ENCODE results near the gene GPR15LG.
A peak's percentile ranks its signal among the peaks of the same experiment; 100 is the strongest.
"Not testable (repeated sequence)": the region's sequence is repeated elsewhere in the genome, so short reads cannot be mapped to it uniquely, and the experiment has no call there.

Gene GPR15LG

DNA sequence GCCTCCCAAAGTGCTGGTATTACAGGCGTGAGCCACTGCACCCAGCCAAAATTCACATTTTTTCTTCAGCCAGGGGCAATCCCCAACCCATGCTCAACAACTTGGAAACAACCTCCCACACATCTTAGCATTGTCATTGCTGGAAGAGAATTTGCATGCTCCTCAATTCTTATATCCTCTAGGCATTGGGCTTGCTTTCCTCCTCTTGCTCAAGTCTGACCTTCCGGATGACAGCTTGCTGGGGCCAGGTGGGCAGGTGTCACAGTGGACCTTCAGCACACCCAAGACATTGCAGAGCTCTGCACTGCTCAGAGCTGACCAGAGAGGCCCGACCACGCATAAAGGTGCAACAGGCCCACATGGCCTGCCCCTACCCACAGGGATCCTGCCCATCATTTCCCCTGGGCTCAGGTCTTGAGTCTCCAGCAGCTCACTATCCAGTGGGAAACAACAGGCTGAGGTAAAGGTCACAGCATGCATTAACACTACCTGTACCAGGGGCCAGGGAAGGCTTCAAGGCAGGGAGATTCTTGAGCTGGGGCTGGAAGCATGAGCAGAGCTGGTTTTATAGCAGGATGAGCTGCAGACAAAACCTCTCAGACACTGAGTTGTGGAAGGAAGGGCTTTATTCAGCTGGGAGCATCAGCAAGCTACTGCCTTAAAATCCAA lies 6.8 kb upstream of the GPR15LG start:
- no peak for DNase-seq (ENCODE audit: low spot score)

DNA sequence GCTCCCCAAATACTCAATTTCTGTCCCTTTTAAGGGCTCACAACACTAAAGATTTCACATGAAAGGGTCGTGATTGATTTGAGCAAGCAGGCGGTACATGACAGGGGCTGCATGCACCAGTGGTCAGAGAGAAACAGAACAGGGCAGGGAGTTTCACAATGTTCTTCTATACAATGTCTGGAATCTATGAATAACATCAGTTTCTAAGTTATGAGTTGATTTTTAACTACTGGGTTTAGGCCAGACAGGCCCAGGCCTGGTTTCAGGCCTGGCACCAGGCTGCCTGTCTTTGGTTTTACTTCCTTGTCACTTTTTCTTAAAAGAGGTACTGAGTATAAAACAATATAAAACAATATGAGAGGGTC lies 6.3 kb upstream of the GPR15LG start:
- not testable (repeated sequence) for DNase-seq (ENCODE audit: low spot score)

DNA sequence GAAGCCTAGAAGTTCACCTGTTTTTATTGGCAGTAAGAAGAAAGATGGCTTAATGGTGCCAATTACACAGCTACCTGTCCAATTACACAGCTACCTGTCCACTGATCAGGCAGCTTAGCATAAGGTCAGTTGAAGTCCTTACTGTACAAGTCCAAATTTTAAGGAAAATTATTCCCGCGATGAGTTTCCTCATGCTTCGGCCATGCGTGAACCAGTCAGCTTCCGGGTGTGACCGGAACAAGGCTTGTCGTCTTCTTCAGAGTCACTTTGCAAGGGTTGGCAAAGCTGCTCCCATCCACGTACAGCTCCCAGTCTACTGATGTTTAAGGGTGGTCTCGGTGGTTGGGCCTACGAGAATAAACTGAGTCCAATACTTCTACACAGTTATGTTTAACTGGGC lies 5.2 kb upstream of the GPR15LG start:
- DNase-seq (ENCODE audit: low spot score): not testable (repeated sequence)

DNA sequence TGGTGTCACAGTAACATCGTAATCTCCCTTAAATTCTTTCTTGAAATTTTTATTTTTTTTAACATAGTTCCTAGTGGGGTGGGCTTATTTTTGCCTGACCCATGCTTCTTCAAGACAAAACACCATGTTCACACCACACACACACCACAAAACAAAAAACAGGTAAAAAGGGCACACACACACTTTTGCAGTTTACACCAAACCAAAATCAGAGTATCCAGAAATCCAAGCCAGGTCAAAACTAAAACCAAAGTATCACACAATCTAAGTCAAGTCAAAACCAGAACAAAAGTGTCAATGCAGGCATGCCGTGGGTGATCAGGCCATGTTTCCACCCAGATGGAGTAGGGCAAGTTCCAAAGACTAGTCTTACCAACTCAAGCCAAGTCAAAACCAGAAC lies 2.4 kb upstream of the GPR15LG start:
- not testable (repeated sequence) for DNase-seq (ENCODE audit: low spot score)

DNA sequence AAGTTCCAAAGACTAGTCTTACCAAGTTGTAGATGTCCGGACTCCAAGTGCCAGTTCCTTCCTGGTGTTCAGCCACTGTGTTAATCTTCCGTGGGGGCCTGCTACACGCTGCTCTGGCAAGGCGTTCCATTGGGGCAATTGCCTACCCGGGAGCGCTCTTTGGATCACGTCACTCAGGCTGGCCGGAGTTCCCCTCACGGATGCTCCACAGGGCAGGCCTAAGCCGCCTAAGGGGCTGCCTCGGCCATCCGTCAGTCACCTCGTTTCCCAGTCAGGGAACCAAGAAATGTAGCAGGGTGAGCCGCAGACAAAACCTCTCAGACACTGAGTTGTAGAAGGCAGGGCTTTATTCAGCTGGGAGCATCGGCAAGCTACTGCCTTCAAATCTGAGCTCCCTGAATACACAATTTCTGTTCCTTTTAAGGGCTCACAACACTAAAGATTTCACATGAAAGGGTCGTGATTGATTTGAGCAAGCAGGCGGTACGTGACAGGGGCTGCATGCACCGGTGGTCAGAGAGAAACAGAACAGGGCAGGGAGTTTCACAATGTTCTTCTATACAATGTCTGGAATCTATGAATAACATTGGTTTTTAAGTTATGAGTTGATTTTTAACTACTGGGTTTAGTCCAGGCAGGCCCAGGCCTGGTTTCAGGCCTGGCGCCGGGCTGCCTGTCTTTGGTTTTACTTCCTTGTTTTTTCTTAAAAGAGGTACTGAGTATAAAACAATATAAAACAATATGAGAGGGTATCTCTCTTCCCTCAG lies 1.7 kb upstream of the GPR15LG start:
- not testable (repeated sequence) for DNase-seq (ENCODE audit: low spot score)

DNA sequence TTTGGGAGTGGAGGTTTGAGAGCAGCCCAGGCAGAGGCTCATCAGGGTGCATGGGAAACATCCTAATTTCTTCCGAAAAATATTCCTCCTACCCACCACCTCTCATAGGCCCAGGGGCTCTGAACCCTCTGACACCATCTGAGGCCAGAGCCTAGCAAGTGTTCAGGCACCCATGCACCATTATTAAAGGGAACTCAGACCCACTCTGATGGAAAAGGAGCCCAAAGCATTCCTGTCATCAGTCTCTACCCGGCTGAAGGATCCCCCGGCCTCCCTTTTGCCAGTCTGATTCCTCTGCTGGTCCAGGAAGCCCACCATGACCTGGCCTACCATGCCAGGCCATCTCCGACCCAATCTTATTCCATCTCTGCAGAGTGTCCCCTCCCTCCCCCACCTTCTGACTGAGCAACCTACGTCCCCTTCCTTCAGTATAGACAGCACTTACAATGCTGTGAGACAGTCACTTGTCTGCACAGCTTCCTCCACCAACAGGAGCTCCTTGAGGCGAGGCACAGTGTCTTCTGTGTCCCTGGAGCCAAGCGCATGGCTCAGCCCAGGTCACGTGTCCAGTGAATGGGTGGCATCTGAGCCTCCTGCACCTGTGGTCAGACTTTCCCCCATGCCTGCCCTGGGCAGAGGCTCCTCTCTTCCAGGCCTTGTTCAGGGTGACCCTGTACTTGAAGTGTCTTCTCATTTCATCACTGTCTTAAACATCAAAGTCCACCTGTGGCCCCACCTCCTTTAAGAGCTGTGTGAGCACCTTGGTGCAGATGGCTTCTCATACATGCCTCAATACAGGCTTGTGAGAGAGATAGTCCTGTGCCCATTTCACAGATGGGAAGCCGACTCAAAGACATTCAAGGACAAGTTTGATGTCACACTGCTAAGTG lies 889 bp upstream of the GPR15LG start:
- no peak for DNase-seq (ENCODE audit: low spot score)

DNA sequence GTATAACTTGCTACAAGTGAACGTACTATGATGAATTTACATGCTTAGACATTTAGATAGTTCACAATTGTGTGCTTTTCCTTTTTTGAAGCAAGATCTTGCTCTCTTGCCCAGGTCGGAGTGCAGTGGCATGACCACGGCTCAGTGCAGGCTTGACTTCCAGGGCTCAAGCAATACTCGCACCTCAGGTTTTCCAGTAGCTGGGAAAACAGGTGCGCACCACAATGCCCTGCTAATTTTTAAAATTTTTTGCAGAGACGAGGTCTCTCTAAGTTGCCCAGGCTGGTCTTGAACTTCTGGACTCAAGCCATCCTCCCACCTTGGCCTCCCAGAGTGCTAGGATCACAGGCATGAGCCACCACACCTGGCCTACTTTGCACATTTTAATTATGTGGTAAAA lies 1.8 kb downstream of the GPR15LG start:
- DNase-seq (ENCODE audit: low spot score): no peak

DNA sequence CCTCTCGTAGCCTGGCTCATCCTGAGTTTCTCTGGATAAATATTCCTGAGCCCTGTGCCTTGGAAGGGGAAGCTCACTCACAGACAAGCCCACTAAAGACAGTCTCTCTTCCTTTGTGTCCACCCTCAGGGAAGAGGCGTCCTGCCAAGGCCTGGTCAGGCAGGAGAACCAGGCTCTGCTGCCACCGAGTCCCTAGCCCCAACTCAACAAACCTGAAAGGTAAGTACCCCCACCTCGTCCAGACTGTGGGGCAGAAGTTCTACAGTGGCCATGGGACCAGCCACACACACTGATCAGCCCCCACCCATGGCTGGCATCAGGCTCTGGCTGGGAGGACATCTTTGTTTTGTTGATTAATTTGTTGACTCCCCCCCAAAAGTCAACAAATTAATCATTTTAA lies 2.8 kb downstream of the GPR15LG start:
- no peak for DNase-seq (ENCODE audit: low spot score)

DNA sequence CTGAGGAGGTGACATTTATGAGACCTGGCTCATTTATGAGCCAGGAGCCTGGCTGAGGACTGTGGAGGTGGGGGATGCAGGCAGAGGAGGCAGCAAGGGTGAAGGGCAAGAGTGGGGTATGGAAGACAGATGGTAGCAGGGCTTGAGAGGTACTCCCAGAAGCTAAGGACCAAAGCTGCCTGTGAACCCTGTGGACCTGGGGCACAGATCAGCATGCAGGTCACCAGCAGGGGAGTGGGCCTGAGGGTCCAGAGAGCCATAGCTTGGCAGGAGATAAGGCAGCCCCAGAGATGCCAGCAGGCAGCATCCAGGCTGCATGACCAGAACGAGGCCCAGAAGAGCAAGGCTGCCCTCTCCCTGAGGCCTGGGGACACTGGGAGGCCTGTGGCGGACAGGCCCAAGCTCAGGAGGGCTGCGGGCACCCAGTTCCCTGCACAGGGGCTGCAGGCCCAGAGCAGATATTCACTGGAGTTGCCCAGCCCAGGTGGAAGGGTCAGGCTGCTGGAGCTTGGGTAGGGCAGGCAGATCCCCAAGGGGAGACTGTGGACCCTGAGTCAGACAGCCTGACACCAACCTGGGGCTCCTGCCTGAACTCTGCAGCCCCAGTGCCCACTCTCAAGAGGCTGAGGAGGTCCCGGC lies 3.4 kb downstream of the GPR15LG start:
- DNase-seq (ENCODE audit: low spot score): no peak

DNA sequence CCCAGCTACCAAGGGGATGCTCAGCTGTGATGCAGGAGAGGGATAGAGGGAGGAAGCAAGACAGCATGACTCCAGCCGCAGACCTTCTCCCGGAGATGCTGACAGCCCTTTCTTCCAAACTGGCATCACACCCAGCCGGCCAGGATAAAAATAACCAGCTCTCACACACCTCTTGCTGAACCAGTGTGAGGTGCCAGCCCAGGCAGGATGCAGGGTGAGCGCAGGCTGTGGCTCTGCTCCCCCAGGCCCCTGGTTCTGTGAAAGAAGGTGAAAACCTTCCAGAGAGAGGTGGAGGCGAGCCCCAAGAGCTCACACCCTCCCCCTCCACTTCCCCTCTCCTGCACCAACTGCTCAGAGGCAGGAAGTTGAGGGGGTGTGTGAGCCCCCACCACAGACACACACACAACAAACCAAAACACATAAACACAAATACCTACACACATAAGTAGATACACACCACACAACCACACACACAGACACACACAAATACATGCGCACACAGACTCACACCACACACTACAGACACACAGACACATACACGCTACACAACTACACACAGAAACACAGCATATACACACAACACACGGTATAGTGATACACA lies 4.0 kb downstream of the GPR15LG start:
- no peak for DNase-seq (ENCODE audit: low spot score)

DNA sequence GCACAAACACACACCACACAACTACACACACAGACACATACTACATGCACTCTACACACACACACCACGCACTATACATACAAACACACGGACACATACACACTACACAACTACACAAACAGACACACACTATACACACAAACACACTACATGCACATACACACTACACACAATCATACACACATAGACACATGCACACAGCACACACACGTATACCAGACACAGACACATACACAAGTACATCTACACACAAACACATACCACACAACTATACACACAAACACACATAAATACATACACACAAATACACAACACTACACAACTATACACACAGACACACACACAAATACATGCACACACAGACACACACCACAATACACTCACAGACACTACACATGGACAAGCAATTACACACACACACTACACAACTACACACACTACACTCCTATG lies 4.6 kb downstream of the GPR15LG start:
- DNase-seq (ENCODE audit: low spot score): no peak

DNA sequence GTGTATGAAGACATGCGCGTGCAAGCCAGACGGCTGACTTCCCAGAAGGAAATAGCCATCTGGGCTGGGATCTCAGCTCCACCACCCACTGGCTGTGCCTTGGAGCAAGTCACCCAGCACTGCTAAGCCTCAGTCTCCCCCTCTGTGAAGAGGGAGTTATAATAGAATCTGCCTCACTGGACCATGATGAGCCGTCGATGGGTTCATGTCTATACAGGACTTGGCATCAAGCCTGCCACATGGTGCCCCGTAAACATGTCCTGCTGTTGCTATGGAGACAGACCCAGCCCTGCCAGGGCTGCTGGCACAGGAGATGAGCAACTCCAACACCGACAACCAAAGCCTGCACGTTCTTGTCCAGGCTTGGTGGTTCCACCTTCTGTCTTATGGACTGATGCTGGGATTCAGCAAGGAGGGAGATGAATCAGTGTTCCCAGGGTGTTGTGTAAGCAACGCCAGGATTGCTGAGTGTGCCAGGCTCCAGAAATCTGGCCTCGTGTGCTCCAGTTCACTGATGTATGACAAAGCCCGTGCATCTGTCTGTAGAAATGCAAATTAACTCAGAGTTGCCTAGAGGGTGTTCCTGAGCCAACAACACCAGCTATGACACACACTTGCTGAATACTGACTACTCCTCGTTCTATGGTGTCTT lies 5.6 kb downstream of the GPR15LG start:
- DNase-seq (ENCODE audit: low spot score): peak; percentile 81

DNA sequence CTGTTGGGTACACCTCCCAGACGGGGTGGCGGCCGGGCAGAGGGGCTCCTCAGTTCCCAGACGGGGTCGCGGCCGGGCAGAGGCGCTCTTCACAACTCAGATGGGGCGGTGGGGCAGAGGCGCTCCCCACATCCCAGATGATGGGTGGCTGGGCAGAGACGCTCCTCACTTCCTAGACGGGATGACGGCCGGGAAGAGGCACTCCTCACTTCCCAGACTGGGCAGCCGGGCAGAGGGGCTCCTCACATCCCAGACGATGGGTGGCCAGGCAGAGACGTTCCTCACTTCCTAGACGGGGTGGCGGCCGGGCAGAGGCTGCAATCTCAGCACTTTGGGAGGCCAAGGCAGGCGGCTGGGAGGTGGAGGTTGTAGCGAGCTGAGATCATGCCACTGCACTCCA lies 6.8 kb downstream of the GPR15LG start:
- not testable (repeated sequence) for DNase-seq (ENCODE audit: low spot score)

DNA sequence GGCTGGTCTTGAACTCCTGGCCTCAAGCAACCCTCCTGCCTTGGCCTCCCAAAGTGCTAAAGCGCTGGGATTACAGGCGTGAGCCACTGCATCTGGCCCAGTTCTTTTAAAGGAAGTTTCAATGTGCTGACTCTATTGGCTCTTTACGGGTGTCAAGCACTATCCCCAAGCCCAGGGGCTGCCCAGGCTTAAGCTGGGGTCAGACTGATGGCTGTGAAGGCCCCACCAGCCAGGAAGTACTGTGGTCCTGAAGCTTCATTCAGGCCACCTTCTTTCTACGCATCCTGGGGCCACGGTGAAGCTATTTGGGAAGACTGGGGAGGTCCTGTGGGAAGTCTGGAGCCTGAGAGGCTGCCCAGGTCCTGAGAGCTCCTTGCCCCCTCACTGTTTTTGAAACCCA lies 8.0 kb downstream of the GPR15LG start:
- no peak for DNase-seq (ENCODE audit: low spot score)

DNA sequence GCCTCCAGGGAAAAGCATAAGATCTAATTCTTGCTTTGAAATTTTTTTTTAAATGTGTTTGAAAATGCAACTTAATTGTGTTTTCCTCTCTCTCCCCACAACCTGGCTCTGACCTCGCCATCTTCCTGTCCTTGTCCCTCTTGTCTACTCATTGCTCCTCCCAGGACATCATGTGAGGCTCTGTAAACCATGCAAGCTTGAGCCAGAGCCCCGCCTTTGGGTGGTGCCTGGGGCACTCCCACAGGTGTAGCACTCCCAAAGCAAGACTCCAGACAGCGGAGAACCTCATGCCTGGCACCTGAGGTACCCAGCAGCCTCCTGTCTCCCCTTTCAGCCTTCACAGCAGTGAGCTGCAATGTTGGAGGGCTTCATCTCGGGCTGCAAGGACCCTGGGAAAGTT lies 10.9 kb downstream of the GPR15LG start:
- no peak for DNase-seq (ENCODE audit: low spot score)

DNA sequence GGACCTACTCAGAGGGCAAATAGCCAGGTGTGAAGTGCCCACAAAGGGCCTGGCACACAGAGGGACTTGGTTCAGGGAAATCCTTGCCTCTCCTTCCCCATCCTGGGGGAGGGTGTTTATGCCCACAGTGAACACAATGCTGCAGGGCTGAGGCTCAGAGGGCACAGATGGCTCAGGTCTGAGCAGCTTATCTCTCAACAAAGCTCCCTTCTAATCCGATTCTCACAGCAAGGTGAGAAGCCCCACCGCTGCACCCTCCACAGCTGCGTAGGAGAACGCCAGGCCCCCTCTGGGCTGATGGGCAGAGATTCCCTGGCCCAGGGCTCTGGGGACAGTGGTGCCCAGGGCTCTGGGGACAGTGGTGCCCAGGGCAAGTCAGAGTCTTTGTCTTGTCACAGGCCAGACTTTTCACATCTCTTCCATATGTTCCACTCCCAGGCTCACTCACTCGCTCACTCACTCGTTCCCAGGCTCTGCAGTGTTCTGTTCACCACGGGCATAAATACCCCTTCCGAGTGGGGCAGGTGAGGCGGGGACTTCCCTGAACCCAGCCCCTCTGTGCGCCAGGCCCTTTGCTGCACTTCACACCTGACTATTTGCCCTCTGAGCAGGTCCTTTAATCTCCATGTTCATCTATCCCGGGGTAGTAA lies 12.1 kb downstream of the GPR15LG start:
- no peak for DNase-seq (ENCODE audit: low spot score)

DNA sequence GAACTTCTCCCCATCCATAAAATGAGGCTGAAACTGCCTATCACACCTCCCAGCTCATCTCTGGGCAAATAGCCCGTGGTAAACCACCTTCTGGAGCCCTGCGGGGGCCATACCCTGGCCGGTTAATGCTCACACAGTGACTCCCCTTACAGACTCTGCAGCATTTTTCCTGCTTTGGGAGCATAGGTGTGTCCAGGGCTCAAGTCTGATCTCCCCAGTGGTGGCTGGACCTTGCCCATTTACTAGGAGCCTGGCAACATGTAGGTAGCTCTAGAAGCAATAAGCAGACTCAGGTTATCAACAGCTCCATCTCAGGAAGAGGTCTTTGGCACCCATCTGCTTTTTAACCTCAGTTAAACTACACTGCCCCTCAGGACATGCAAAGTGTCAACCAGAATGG lies 15.2 kb downstream of the GPR15LG start:
- DNase-seq (ENCODE audit: low spot score): no peak

DNA sequence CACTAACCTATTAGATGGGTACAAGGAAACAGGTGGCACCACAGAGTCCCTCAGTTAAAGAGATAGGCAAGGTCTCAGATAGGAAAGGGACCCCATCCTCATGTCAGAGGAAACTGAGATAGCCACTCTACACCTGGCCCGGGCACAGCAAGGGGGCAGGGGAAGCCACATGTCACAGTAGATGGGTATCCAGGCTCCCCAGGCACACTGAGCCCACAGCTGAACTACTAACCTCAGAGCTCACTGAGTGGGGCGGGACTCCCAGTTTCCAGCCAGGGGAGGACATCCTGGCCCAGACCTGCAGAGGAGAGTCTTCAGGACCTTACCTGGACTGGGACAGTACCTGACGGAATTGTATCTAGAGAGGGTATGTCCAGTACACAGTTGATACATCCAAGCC lies 17.0 kb downstream of the GPR15LG start:
- DNase-seq (ENCODE audit: low spot score): no peak

DNA sequence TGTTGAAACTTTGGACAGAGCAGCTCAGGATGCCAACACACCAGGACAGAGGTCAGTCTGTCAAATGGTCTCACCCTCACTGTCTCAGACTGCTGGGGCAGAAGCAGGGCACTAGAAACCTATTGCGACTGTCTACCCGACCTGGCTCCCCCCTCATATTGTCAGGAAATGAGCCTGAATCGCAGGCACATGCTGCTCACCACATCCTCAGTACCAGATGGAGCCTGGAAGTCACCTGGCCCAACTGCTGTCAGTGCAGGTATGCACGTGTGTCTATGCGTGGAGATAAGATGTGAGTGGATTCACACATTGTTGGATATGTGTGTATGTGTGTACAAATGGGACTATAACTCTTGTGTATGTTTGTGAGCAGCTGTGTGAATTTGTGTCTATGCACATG lies 17.5 kb downstream of the GPR15LG start:
- DNase-seq (ENCODE audit: low spot score): no peak

DNA sequence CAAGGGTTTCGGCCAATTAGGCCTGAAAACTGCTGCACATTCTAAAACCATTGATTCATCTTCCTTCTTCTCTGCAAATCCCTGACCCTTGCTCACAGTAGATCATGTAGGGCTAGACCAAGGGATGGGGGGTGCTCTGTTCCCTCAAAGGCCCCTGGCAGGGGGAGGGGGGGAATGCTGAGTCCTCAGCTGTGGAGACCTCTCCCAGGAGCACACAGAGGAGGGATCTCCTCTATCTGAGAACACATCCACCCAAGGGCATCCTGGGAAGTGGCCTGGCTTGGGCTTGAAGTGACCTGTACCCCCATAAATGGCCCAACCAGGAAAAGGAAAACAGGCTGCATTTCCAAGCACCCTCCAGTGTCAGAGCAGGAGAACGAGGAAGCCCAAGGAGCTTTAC lies 19.7 kb downstream of the GPR15LG start:
- DNase-seq (ENCODE audit: low spot score): no peak
